Activated T-cell treated with anti-CD3 and anti-CD28 coated beads, Interleukin-2, amount 50 U/mL, for 24 hours (primary cell): ENCODE results near the gene TCEA2.
A peak's percentile ranks its signal among the peaks of the same experiment; 100 is the strongest.
"Not testable (repeated sequence)": the region's sequence is repeated elsewhere in the genome, so short reads cannot be mapped to it uniquely, and the experiment has no call there.

ENCODE experiments used
- DNase-seq: peaks from one replicate; pipeline ENCODE4 v3.0.0-alpha.2; 2020
- H3K27ac Mint-ChIP-seq: 2 replicates; pipeline ENCODE4 v1.8.0; 2020; ENCODE audit warnings: mild to moderate bottlenecking, mixed read lengths
- H3K27me3 Mint-ChIP-seq: 2 replicates; pipeline ENCODE4 v1.8.0; 2020; ENCODE audit warnings: mixed read lengths
- H3K36me3 Mint-ChIP-seq: 2 replicates; pipeline ENCODE4 v1.8.0; 2020; ENCODE audit warnings: low read depth, mixed read lengths
- H3K4me1 Mint-ChIP-seq: 2 replicates; pipeline ENCODE4 v1.8.0; 2020; ENCODE audit warnings: low read depth, mixed read lengths
- H3K4me3 Mint-ChIP-seq: 2 replicates; pipeline ENCODE4 v1.8.0; 2020; ENCODE audit warnings: mild to moderate bottlenecking, moderate library complexity, mixed read lengths
- H3K9me3 Mint-ChIP-seq: 2 replicates; pipeline ENCODE4 v1.8.0; 2020; ENCODE audit warnings: mixed read lengths

Gene TCEA2

DNA sequence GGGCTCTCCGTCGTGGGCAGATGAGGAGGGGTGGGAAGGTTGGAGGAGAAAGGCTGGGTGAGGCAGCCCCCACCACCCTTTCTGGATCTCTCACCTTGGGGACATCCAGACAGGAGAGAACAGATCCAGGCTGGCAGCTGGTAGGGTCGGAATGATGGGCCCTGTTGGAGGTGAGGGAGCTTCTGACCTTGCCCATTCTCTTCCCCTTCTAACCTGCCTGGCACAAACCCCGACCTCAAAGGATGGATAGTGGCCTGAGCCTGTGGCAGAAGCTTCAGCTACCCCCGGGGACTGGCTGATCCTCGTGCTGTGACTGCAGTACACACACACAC, 50.4 kb downstream of the TCEA2 start:
- Mint-ChIP-seq H3K4me1 (no peaks in the 10 kb centered on the region), H3K9me3 (no peaks in the 10 kb centered on the region), H3K27ac (no peak overlapping the region), H3K27me3 (no peaks in the 10 kb centered on the region), H3K36me3 (no peaks in the 10 kb centered on the region), H3K4me3 (no peak overlapping the region)
- DNase-seq = peak; percentile 9

DNA sequence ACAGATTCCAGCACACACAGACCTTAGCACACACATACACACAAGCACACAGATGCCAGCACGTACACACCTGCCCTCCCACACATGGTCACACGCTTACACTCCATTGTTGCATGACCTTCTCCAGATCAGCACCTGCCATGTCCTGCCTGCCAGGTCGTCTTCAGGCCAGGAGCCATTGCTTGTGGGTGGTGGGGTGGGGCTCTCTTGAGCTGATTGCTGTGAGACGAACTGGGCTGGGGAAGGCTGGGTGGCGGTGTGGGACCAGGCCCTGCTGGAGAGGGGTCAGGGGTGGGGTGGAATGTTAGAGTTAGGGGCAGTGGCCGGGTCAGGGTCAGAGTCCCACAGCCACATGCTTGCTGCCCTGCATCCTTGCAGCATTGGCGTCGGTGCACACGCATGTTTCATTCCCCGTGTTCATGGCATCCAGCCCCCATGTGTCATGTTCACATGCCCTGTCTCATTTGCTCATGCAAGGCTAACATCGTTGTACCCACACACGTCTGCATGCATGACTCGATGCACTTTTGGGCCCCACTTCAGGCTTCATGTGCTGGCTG, 50.9 kb downstream of the TCEA2 start:
- no peaks in the 10 kb centered on the region for H3K27me3 Mint-ChIP-seq
- DNase-seq = peak; percentile 9
- no peaks in the 10 kb centered on the region for H3K36me3 Mint-ChIP-seq
- no peak overlapping the region for H3K4me3 Mint-ChIP-seq
- H3K9me3 Mint-ChIP-seq = no peaks in the 10 kb centered on the region
- H3K27ac Mint-ChIP-seq = no peak overlapping the region
- H3K4me1 Mint-ChIP-seq = no peaks in the 10 kb centered on the region

DNA sequence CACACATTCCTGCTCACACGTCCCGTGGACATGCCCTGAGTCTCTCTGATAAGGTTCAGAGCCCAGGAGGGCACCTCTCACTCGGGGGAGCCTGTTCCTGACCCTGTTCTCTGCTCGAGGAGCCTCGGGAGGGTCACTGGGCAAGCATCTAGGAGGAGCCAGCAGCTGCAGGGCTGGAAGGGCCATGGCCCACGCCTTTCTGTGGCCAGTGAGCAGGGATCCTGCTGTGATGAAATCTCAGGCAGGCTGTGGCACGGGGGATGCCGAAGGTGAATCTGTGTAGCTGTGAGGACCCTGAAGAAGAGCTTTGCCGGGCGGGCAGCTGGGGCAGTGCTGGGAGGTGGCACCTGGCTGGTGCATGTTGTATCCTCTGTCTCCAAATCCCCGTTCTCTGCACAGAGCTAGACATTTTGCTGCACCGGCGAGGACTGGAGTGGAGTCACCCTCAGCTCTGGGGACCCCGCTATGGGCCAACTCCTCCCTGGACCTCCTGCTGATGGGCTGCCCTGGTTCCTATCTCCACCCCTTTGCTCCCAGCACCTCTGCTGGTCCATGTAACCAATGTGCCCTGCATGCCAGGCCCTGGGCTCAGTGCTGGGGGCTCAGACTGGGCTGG, 51.5 kb downstream of the TCEA2 start:
- H3K27ac Mint-ChIP-seq = no peak overlapping the region
- H3K4me3 Mint-ChIP-seq = no peak overlapping the region
- no peaks in the 10 kb centered on the region for H3K9me3 Mint-ChIP-seq
- no peaks in the 10 kb centered on the region for H3K4me1 Mint-ChIP-seq
- peak; percentile 15 for DNase-seq
- H3K36me3 Mint-ChIP-seq = no peaks in the 10 kb centered on the region
- H3K27me3 Mint-ChIP-seq = no peaks in the 10 kb centered on the region

DNA sequence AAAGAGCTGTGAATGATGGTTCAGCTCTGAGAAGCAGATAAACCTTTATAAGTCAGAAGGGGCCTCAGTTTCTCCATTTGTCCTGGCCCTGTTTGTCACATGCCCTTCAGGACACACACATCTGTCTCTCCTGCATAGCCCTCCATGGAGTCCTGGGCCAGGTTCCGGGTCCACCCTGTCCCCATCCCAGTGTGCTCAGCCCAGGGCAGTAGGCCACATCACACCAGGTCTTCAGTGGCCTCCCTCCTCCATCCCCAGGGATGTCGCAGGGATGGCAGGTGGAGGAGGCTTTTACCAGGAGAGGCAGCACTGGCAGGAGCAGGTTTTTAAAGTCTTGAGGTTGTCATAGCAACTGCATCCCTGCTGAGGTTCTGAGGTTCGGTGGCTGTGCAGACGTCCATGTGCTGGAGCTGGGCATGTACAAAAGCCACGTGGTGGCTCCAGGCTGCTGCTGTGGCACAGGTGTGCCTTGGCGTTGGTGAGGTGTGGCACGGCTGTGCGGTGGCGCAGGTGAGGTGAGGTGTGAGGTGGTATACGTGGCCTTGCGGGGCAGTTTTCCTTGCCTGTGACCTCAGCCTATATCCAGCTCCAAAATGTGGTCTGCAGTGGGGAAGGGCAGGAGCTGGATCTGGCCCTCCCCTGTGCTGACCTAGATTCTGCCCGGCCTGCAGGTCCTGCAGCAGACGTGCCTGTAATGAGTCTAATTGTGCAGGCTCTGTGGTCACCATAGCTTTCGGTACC, 52.3 kb downstream of the TCEA2 start:
- Mint-ChIP-seq H3K27ac (no peak overlapping the region), H3K36me3 (no peaks in the 10 kb centered on the region), H3K4me1 (peaks cover 7% of the 10 kb centered on the region), H3K9me3 (no peaks in the 10 kb centered on the region), H3K27me3 (no peaks in the 10 kb centered on the region), H3K4me3 (no peak overlapping the region)
- peak; percentile 8 for DNase-seq

DNA sequence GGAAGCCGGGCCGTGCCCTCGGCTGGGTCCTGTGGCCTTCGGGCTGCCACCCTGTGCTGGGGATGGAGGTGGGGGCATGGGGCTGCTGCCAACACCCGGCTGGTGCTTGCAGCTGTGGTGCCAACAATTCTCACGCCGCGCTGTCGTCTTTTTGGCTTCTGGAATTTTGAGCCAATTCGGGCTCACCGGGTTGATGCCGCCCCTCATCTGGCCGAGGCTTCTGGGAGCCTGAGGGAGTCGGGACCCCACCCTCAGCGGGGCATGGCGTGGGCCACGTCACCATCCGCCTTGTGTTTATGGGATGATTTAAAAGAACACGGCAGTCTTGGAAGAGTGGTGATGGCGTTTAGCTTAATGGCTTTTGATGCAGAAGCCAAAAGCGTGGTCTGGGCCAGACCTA, 53.0 kb downstream of the TCEA2 start:
- no peaks in the 10 kb centered on the region for H3K9me3 Mint-ChIP-seq
- H3K4me3 Mint-ChIP-seq = no peak overlapping the region
- no peaks in the 10 kb centered on the region for H3K27me3 Mint-ChIP-seq
- peak; percentile 9 for DNase-seq
- H3K27ac Mint-ChIP-seq = no peak overlapping the region
- peaks cover 9% of the 10 kb centered on the region for H3K4me1 Mint-ChIP-seq
- H3K36me3 Mint-ChIP-seq = no peaks in the 10 kb centered on the region

DNA sequence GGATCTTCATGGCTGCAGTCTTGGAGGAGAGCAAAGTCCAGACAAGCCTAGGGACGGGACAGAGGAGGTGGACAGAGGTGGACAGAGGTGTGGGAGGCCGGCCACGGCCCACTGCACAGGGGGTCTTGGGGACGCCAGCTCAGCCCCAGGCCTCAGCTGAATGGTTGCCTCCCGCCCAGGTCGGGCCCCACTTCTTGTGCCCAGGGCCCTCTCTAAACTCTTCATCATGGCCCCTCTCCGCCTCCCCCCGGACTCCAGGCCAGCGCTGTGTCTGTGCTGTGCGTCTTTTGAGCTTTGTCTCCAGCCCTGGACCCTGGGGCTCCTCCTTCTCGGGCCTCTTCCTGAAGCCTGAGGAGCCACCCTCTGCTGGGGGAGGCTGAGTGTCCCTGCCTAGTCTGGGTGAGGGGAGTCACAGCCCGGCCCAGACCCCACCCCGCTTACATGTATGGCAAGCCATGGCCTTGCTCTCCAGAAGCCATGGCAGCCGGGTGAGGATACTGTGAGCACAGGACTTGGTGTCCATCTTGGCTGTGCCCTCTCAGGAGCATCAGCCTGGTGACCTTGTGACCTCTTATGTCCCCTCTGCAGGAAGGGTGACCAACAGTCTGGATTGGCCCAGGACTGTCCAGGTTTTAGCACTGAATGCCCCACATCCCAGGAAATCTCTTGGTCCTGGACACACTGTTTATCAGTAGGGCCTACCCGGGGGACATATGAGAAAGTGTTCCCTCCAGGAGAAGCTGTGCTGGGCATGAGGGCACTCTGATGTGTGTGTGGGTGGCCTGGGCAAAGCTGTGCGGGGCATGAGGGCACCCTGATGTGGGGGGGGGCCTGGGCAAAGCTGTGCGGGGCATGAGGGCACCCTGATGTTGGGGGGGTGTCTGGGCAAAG, 53.8 kb downstream of the TCEA2 start:
- DNase-seq = peak; percentile 22
- no peak overlapping the region for H3K4me3 Mint-ChIP-seq
- H3K27ac Mint-ChIP-seq = no peak overlapping the region
- H3K36me3 Mint-ChIP-seq = no peaks in the 10 kb centered on the region
- H3K9me3 Mint-ChIP-seq = no peaks in the 10 kb centered on the region
- peaks cover 6% of the 10 kb centered on the region for H3K27me3 Mint-ChIP-seq
- H3K4me1 Mint-ChIP-seq = peaks cover 9% of the 10 kb centered on the region

DNA sequence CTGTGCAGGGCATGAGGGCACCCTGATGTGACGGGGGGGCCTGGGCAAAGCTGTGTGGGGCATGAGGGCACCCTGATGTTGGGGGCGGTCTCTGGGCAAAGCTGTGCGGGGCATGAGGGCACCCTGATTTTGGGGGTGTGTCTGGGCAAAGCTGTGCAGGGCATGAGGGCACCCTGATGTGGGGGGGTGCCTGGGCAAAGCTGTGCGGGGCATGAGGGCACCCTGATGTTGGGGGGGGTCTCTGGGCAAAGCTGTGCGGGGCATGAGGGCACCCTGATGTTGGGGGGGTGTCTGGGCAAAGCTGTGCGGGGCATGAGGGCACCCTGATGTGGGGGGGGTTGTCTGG, 54.4 kb downstream of the TCEA2 start:
- H3K4me3 Mint-ChIP-seq, H3K36me3 Mint-ChIP-seq, H3K9me3 Mint-ChIP-seq, H3K27ac Mint-ChIP-seq, H3K4me1 Mint-ChIP-seq, DNase-seq, H3K27me3 Mint-ChIP-seq: not testable (repeated sequence)

DNA sequence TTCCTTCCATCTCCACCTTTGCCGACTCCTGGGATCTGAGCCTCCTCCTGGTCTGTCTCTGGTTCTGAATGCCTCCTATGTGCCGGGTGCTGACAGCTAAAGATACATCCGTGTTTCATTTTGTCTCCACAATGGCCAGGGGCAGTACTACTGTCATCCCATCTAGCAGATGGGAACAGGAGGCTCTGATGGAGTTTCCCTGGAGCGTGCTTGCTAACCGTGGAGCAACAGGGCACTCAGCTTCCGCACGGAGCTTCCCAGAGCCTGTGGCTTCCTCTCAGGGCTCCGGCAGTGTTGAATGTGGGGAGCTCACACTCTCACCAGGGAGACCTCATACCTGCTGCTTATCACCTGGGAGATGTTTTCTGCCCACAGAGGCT, 56.3 kb downstream of the TCEA2 start:
- Mint-ChIP-seq H3K36me3 (no peaks in the 10 kb centered on the region), H3K4me3 (no peak overlapping the region), H3K4me1 (peaks cover 9% of the 10 kb centered on the region), H3K9me3 (no peaks in the 10 kb centered on the region), H3K27ac (no peak overlapping the region), H3K27me3 (peaks cover 13% of the 10 kb centered on the region)
- DNase-seq = peak; percentile 33

DNA sequence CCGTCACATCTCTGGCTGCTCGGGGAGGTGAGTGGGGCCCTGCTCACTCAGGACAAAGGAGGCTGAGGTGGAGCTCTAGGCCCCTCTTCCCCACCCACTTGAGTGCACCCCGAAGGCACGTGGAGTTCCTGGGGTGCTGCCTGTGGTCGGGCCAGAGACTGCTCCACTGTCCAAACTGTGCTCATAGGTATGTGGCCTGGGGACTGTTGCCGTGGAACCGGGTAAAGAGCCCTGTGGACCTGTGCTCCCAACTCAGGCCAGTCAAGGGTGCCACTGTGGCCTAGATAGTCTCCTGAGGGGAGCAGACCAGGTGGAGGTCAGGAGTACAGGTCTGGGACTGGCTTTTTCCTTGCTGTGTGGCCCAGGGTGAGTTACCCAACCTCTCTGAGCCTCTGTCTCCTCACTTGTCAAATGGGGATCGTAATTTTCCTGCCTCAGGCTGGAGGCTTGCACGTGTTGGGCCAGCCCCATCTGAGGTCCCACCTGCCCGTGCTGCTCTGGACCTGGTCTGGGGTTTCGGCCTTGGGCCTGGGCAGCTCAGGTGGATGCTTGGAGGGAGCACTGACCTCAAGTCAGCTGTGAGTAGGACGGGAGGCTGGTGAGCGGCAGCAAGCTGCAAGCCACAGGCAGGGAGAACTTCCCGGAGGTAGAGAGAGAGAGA, 56.8 kb downstream of the TCEA2 start:
- H3K27me3 Mint-ChIP-seq = peaks cover 13% of the 10 kb centered on the region
- peak overlapping the region; percentile 49 for H3K4me3 Mint-ChIP-seq
- H3K4me1 Mint-ChIP-seq = peaks cover 9% of the 10 kb centered on the region
- H3K27ac Mint-ChIP-seq = peak overlapping the region; percentile 85
- H3K36me3 Mint-ChIP-seq = no peaks in the 10 kb centered on the region
- no peaks in the 10 kb centered on the region for H3K9me3 Mint-ChIP-seq
- no peak for DNase-seq

DNA sequence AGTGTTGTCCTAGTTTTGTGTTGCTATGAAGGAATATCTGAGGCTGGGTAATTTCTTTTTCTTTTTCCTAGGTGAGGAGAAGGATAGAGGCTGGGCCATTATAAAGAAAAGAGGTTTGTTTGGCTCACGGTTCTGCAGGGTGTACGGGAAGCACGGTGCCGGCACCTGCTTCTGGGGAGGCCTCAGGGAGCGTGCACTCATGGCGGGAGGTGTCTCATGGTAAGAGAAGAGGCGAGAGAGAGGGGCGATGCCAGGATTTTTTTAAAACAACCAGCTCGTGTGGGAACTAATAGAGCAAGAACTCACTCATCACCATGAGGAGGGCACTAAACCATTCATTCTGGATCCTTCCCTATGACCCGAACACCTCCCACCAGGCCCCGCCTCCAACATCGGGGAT, 58.6 kb downstream of the TCEA2 start:
- H3K9me3 Mint-ChIP-seq = no peaks in the 10 kb centered on the region
- no peak overlapping the region for H3K4me3 Mint-ChIP-seq
- peaks cover 16% of the 10 kb centered on the region for H3K27me3 Mint-ChIP-seq
- H3K4me1 Mint-ChIP-seq = peaks cover 9% of the 10 kb centered on the region
- DNase-seq = no peak
- no peak overlapping the region for H3K27ac Mint-ChIP-seq
- no peaks in the 10 kb centered on the region for H3K36me3 Mint-ChIP-seq
